Activated CD8-positive, alpha-beta memory T cell treated with anti-CD3 and anti-CD28 coated beads for 48 hours (primary cell): ENCODE results near the gene ATP6V1F.
"Not testable (repeated sequence)": the region's sequence is repeated elsewhere in the genome, so short reads cannot be mapped to it uniquely, and the experiment has no call there.

Experiments
- DNase-seq, 3 experiments: peaks; one replicate each; pipeline ENCODE4 v3.0.0-alpha.2; 2020; ENCODE audit warnings: low read depth in 2 of 3, low spot score in 2 of 3

Gene ATP6V1F

DNA sequence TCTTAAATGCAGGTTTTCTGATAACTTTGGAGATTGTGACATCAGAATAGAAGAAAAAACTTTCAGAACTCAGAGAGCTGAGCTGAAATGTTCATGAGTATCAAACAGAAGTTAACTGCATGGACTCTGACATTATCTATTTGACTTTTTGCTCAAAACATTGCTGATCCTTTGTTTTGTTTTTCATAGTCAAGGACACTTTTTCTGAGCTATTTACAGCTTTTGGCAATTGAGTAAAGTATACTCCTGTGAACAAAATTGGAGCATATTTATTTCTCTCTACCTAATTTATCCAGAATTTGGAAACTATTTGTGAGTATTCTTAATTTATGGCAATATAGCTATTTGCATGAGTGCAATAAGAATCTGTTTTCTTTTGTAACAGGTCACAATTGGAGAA is 36.7 kb downstream of the ATP6V1F start:
- DNase-seq, result no peak

DNA sequence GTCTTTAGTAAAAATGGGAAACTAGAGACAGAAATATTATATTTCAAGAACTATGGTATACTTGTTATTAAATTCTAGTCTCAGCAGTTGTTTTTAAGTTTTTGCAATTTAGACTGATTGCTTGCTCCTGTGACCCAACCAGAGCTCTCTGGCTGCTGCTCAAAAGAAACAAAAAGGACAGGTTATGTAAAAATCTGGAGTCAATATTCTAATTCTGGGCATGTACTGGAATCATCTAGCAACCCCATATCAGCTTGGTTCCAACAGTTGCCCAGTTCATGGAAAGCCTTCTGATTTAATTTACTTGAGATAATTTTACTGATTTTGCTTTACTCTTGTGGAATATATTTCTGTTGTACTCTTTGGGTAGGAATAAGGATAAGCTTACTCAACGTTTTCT is 37.6 kb downstream of the ATP6V1F start:
- DNase-seq, result no peak

DNA sequence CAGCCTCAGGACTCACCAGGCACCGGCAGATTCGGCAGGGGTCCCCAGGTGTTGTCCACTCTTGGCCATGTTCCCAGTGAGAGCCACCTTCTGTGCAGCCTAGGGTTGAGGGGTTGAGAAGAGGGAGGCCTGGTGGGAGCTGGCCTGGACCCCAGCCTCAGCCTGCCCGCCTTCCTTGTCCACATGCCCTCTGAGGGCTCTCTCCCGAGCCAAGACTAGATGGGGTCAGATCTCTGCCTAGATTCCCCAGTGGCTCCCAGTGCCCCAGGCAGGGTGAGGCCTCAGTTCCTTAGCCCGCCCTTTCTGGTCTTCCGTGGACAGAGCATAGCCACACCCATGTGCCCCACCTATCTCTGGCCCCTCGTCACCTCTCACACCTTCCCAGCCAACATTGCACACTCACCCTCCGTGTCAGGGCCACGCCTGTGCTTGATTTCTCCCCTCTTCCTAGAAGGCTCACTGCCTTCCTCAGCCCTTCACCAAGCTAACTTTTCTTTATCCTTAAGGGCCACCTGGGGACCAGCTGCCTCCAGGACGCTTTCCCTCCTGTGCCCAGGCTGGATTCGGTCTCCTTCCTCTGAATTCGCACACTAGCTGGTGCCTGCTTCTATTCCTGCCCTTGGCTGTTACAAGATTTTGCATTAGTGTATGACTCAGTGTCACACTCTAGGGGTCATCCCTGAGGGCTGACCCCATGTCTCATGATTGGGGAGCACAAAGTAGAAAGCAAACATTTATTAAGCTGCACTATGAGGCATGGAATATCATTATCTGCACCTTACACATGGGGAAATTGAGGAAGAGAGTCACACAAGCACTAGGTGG is 40.3 kb downstream of the ATP6V1F start:
- no peak for DNase-seq

DNA sequence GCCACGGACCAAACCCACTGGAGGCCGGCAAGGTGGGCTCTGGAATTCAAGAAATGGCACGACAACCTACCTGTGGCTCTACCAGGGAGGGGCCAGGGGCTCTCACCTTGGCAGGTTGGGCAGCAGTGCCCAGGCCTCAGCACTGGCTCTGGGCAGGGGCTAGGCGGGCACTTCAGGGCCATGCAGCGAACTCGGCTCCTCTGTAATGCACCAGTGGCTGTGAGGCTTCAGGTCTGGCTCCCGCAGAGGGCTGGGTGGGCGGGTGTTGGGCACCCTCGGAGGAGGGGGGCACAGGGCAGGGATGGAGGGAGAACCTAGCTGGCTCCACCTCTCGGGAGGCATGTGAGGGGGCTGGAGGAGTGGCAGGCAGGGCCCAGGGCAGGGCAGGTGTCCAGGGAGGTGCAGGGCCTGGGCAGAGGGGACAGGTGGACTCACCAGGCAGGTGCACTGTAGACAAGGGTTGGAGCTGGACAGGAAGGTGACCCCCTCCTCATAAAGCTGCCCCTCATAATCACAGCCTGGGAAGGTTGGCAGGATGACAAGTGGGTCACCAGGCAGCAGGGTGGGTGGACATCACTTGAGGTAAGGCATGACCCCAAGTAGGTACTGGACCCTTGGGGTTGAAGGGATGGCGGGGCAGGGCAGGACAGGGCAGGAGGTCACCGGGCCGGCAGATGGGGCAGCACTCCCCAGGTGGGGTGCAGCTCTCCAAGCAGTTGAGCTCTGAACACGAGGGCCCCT is 41.1 kb downstream of the ATP6V1F start:
- DNase-seq, result no peak

DNA sequence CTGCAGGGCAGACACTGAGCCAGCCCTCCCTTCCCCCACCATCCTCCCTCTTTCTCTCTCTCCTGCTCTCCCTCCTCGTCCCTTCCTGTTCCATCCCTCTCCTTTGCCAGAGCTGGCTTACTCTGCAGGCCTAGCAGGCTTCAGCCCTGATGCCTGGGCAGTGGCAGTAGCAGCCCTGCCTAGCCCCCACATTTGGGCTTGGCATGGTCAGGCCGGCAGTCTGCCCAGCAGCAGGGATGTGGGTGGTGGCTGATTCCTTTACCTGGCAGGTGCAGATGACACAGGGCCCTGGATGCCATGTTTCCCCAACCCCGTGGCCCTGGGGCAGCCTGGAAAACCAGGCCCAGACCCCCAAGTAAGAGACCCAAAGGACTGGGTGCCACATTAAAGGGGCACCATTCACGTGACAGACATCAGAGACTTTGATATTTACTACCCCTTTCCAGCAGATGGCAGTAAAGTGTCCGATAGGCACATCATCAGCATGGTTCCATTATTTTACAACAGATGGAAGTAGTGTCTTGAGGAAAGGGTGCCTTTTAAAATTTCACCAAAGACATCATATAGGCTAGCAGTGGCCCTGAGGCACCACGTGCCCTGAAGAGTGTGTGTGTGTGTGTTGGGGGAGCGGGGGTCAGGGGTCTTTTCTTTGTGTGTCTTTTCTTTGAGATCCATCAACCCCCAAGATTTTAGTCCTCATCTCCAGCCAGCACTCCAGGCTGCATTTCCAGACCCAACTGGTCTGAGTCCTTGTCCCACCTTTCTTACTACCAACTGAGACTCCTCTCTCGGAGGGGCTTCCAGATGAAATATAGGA is 41.9 kb downstream of the ATP6V1F start:
- no peak for DNase-seq

DNA sequence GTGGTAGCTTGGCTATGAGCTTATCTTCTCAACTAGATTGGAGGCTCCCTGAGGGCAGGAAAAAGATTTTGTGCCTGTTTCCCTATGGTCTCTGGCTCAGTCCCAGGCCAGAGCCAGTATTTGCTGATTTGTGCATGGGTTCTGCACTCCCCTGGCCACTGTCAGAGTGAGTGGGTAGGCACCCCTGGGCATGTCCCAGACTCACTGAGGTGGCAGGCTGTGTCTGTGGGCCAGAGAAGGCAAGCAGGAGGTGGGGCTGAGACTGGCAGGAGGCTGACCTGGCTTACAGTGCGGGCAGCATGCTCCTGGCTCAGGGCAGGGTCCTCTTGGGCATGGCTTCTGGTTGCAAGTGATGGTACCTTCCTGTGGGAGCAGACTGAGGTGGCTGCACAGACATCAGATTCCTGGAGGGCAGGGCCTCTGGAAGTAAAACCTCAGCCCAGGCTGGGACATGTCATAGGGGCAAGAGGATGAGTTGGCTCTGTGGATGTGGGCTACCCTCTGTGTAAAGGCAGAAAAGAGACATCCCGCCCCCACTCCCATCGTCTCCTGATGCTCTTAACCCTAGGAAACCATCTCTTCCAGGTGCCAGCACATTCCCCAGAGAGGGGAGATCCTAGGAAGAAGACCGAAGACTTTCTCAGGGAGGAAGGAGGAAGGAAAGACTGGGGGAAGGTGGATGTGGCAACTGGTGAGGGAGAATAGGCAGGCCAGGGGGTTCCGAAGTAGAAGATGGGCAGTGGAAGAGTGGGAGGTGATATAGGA is 43.5 kb downstream of the ATP6V1F start:
- no peak for DNase-seq

DNA sequence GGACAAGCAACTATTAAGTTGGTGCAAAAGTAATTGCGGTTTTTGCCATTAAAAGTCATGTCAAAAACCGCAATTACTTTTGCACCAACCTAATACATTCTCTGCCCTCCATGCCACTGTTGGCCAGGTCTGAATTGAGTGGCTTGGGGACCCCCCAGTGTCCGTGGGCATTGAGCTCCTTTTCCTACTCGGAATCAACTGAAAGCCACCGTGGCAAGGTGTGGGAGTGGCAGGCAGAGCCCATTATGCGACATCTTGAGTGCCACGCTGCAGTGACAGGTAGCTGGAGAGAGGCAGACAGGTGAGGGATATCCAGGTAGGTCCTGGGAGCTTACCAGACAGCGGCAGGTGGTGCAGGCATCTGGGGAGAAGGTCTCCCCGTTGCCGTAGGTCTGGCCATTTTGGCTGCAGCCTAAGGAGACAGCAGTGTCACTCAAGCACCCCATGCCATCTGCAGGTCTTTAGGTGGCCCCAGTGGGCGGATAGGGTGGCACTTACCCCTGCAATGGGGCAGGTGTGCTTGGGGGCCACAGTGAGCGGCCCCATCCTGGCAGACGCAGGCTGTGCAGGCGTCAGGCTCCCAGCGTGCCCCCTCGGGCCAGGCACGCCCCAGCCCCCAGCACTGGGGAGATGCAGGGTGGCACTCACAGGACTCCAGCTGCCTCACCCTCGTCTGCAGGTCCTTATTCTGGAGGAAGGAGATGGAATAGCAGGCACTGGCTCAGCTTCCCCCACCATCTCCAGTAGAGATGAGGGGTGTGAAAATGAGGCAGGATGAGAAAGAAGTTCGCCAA is 44.3 kb downstream of the ATP6V1F start:
- no peak for DNase-seq

DNA sequence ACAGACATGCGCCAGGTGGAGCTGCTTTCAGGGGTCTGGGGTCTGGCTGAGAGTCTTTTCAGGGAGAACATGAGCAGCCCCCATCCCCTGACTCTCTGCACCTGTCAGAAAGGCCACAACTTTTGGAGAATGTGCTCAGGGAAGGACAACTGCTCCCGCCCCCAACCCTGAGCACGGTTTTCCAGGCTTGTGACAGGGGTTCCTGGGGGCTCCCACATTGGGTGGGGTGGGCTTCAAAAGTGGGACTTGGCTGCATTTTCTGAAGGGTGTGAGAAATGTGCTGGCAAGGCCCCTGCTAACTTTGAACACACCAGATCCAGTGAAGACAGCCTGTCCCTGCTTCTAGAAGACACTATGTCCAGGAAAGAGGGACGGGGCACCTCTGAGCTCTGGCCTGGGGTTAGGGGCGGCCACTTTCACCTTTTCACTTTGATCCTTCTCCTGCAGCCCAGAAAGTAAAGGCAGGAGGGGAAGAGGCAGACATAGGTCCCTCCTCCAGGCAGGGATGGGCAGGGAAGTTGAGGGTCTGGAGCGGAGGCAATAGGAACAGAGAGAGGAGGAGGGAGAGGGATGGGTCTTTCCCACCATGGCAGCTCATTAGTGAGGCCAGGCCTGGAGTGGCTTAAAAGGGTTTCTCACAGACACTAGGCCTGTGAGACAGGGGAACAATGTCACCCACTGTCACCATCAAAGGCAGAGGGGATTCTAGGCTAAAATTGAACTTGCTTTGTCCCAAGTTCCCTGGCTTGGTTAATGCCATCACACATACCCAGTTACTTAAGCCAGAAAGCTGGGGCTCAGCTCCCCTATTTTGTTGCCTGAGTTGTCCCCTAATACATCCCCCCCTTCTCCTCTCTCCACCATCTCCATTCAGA is 46.3 kb downstream of the ATP6V1F start:
- DNase-seq, result no peak

DNA sequence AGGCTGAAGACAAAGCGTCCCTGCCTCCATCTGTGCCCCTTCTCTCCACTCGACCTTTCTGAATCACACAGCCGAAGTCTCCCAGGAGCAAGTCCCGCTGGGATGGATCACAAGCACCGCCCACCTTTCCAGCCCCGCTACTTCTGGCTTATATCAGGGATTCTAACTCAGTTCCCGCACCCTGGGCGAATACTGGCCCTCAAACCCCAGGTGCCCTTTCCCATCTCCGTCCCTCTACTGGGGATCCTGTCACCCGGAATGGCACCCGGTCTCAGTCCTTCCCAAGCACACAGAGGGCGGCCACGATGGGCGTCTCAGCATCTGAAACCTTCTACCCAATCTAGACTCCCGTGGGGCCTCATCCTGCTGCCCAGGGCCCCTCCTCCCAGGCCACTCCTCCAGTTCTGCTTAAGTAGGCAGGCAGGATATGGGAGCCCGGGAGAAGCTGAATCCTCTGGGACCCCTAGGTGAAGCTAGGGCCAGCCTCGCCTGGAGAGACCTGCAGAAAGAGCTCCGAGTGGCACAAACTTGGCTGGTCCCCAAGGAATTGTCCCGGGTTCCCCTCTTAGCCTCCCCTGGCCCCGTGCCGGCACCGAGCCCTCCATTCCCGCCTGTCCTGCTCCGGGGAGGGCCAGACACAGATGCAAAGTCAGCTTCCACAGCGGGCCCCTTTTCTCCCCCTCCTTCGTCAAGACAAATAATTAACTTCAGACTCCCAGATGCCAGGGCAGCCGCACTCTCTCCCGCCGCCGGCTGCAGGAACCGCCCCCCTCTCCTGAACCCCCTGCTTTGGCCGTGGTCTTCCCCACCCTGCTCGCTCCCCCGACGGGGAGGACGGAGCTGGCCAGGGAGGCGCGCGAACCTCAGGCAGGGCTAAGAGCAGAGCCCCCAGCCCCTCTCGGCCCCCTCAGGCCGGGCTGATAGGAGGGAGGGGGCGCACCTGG is 47.2 kb downstream of the ATP6V1F start:
- DNase-seq, result no peak

DNA sequence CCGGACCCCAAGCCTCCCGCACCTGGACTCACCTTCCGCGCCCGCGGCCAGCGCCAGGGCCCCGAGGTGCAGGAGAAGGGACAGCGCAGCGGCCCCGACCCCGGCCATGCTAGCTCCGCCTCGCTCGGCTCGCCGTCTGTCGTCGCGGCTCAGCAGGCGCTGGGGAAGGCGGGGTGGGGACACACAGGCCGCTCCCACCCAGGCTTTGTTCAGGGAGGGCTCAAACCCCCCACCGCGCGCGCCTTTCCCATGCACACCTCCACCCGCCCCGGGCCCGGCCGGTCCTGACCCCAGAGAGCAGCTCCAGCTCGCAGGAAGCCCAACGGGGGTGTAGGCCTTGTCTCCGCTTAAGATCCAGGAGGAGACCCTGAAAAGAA is 47.9 kb downstream of the ATP6V1F start, which contains the start of gene KCP:
KCP (minus strand) TSS at position 141 of the 377 bp plus-strand sequence; CDS start at position 108, 33 bp downstream.
- DNase-seq, result no peak

DNA sequence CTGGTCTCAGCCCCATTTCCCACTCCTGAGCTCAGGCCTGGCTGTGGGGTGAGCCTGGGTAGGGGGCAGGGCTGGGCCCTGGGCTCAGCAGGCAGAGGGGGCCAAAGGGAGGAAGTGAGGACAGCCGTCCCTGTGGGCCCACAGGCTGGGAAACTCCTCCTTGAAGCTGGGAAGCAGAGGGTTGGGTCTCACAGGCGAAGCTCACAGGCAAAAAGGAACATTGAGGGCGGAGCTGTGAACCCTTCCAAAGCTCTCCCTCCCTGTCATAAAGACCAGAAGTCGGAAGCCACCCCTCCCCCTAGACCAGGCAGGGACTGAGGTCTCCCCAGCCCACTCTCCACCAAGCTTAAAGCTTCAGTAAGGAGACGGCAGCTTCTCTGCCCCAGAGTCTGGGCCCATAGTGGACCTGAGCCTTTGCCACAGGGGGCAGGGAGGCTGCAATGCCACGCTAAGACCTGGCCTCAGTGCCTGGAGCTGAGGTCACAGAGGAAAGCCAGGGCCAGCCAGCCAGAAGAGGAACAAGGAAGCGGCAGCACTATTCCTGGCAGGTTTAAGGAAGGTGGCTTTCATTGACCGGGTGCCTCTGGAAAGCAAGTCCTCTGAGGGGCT is 48.9 kb downstream of the ATP6V1F start:
- DNase-seq, result no peak

DNA sequence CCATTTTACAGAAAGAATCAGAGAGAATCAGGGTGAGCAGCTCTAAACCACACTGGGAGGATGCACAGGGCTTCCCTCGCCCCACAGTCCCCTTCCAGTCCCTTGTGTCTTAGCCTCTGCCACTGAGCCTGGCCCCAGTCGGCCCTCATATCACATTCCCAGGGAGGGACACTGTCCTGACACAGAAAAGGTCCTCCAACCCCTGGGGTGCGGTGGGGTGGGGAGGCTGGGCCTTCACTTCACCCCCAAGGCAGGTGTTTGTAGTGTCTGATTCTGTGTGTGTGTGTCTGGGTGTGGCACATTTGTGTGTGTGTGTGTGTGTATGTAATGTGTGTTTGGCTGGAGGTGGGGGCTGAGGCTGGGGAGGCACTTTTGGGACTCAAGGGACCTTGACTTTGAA is 49.6 kb downstream of the ATP6V1F start:
- DNase-seq, result no peak

DNA sequence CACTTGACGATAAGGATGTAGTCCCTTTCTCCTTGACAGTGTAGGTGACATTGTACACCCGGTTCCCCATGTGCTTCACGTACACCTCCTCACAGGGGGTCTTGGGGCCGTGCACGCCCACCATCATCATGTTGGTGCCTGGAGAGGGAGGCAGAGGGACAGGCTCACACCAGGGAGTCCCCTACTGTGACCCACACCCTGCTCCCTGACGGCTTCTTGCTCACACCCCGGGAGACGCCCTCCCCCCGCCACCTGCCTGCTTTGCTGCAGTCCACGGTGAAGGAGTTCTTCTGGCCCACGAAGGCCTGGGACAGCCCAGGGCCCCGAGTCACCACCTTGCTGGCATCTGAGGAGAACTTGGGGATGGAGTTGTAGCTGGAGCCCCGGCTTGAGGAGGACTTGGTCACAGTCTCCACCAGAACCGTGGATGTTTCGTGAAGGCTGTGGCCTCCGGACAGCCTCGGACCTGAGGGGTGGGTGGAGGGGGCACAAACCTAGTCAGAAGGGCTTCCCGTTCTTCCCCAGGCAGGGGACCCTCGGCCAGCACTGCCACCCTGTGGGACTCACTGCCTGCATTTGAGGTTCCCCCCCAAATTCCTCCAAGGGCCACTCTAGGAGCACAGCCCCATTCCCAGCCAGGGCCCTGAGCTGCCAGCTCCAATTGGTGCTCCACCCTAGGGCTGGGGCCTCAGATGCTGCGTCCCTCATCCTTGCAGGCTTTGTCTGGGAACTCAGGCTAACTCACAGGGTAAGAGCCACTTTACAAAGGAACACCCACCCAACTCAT is 50.2 kb downstream of the ATP6V1F start:
- DNase-seq, result not testable (repeated sequence)

DNA sequence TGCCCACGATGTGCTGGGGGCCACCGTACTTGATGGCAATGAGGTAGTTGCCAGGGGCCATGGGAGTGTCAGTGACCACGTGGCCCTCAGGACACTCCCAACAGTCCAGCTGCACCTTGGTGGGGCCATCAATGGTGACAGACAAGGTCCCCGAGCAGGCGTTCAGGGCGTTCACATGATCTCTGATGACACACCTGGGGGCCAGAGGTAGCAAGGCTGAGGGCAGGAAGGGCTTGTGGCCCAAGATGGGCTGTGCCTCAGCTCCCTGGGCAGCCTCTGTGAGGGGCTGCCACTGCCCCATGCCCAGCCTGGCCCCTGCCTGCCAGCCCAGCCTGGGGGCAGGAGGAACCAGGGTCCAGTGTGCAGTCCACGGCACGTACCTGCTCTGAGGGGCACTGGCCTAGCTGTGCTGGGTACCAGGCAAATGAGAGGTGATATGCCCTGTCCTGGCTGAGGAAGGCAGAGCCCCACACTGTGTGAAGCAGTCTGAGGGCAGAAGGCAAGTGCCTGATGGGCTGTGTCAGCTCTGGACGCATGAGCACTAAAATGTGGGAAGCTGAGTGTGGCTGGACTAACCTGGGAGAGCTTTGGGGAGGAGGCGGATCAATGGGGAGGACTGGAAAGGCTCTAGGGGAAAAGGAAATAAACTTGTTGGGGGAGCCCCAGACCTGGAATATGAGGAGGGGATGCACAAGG is 51.4 kb downstream of the ATP6V1F start:
- no peak for DNase-seq

DNA sequence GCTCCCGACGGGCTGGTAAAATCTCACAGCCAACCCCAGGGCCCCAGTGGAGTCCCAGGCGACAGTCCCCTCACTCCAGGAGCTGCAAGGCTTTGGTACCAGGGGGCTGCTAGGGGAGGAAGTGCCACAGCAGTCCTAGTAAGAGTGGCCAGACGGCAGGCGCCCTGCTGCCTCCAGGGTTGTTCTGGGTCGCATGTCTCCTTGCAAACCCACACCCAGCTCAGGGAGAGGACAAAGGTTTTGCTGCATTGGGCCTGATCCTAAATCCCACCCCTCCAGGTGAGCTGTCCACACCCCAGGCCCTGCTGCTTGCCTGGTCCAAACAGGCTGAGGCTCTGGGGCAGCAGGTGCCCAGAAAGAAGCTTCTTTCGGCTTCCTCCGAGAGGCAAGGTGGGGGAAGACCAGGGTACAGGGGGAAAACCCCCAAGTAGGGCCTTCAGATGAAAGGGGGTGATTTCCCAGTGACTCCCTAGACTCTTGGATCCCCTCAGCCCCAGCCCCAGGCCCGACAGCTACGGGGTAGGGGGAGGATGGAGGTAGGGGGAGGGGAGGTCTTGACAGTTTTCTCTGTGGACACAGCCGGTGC is 52.0 kb downstream of the ATP6V1F start:
- DNase-seq, result no peak
